Muscle of arm (tissue), 14 donors: ENCODE data around the gene PEX13. TPM values are rescaled to one million over a fixed set of nuclear protein-coding genes. Genes with fewer than 3 reads are reported as not detected.
"Not testable (repeated sequence)": the region's sequence is repeated elsewhere in the genome, so short reads cannot be mapped to it uniquely, and the experiment has no call there.

Experiments
- DNase-seq: peaks from one replicate; pipeline ENCODE4 v3.0.0-alpha.2; 2013
- long read RNA-seq, 11 donors: transcript quantifications; one replicate each; lab custom pipeline, GENCODE V29; 2026
- polyA plus RNA-seq, 12 donors: library from polyadenylated mRNA; unstranded; fragments of 120-200 nt; gene quantifications; one replicate each; pipeline ENCODE4 v1.2.1, GENCODE V29; 2013; ENCODE audit not compliant: insufficient read length in 12 of 12

Gene PEX13, protein sequence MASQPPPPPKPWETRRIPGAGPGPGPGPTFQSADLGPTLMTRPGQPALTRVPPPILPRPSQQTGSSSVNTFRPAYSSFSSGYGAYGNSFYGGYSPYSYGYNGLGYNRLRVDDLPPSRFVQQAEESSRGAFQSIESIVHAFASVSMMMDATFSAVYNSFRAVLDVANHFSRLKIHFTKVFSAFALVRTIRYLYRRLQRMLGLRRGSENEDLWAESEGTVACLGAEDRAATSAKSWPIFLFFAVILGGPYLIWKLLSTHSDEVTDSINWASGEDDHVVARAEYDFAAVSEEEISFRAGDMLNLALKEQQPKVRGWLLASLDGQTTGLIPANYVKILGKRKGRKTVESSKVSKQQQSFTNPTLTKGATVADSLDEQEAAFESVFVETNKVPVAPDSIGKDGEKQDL
- polyA plus RNA-seq, result 10 to 100 TPM in 11 of 12 donors, not detected in 1; 17.6 to 30.2 (median 24.4) TPM
- long read RNA-seq, donor 1, full-length matches to known transcripts, result 5 of 10 reads
- long read RNA-seq, donor 1, partial matches to known transcripts, result 5 of 10 reads
- long read RNA-seq, donor 1, other reads (novel, unspliced or antisense), result 0 of 10 reads
- long read RNA-seq, donor 2, full-length matches to known transcripts, result 8 of 8 reads
- long read RNA-seq, donor 2, partial matches to known transcripts, result 0 of 8 reads
- long read RNA-seq, donor 2, other reads (novel, unspliced or antisense), result 0 of 8 reads
- long read RNA-seq, donor 3, full-length matches to known transcripts, result 1 of 1 reads
- long read RNA-seq, donor 3, partial matches to known transcripts, result 0 of 1 reads
- long read RNA-seq, donor 3, other reads (novel, unspliced or antisense), result 0 of 1 reads
- long read RNA-seq, donor 4, result 0 reads
- long read RNA-seq, donor 5, full-length matches to known transcripts, result 6 of 6 reads
- long read RNA-seq, donor 5, partial matches to known transcripts, result 0 of 6 reads
- long read RNA-seq, donor 5, other reads (novel, unspliced or antisense), result 0 of 6 reads
- long read RNA-seq, donor 6, full-length matches to known transcripts, result 2 of 7 reads
- long read RNA-seq, donor 6, partial matches to known transcripts, result 5 of 7 reads
- long read RNA-seq, donor 6, other reads (novel, unspliced or antisense), result 0 of 7 reads
- long read RNA-seq, donor 7, full-length matches to known transcripts, result 1 of 1 reads
- long read RNA-seq, donor 7, partial matches to known transcripts, result 0 of 1 reads
- long read RNA-seq, donor 7, other reads (novel, unspliced or antisense), result 0 of 1 reads
- long read RNA-seq, donor 8, full-length matches to known transcripts, result 12 of 12 reads
- long read RNA-seq, donor 8, partial matches to known transcripts, result 0 of 12 reads
- long read RNA-seq, donor 8, other reads (novel, unspliced or antisense), result 0 of 12 reads
- long read RNA-seq, donor 9, full-length matches to known transcripts, result 2 of 2 reads
- long read RNA-seq, donor 9, partial matches to known transcripts, result 0 of 2 reads
- long read RNA-seq, donor 9, other reads (novel, unspliced or antisense), result 0 of 2 reads
- long read RNA-seq, donor 10, full-length matches to known transcripts, result 8 of 8 reads
- long read RNA-seq, donor 10, partial matches to known transcripts, result 0 of 8 reads
- long read RNA-seq, donor 10, other reads (novel, unspliced or antisense), result 0 of 8 reads
- long read RNA-seq, donor 11, full-length matches to known transcripts, result 4 of 4 reads
- long read RNA-seq, donor 11, partial matches to known transcripts, result 0 of 4 reads
- long read RNA-seq, donor 11, other reads (novel, unspliced or antisense), result 0 of 4 reads

DNA sequence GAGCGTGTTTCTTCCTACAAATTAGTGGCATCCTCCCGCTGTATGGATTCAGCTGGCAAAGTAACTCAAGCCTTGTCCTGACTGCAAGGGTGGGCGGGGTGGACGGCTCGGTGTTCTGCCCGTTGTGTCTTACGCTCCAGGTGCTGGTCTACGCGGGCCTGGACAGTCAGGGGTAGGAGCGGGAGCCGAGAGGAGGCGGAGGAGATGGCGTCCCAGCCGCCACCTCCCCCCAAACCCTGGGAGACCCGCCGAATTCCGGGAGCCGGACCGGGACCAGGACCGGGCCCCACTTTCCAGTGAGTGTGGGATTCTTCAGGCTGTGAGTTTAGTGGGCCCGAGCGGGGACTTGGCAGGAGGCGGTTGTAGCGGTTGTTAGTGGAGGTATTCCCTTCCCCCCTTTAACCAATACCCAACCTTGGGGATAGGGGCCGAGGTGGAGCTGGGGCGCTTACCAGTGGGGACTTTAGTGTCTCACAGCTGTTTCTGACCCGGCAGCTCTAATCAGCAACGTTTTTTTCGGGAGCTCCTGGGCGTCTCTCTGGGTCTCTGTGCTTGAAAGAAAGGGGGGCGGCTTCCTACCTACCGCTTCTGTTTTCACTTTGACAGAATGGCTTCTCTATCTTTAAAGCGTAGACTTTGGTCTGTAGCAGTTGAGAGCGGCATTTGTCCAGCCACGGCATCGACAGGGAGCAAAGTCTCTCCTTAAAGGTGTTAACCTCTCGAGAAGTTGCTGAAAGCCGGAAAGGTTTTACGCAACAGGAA lies at the start of gene PEX13, which contains the start of gene PUS10:
Gene PEX13, plus strand, starts transcription at position 165 of the 762 bp plus-strand sequence. Its CDS starts 40 bp downstream, at position 205.
Gene PUS10, minus strand, starts transcription at position 700 of the 762 bp plus-strand sequence. CDS start 6,365 bp downstream, outside the sequence.
- peak; percentile 43 for DNase-seq

DNA sequence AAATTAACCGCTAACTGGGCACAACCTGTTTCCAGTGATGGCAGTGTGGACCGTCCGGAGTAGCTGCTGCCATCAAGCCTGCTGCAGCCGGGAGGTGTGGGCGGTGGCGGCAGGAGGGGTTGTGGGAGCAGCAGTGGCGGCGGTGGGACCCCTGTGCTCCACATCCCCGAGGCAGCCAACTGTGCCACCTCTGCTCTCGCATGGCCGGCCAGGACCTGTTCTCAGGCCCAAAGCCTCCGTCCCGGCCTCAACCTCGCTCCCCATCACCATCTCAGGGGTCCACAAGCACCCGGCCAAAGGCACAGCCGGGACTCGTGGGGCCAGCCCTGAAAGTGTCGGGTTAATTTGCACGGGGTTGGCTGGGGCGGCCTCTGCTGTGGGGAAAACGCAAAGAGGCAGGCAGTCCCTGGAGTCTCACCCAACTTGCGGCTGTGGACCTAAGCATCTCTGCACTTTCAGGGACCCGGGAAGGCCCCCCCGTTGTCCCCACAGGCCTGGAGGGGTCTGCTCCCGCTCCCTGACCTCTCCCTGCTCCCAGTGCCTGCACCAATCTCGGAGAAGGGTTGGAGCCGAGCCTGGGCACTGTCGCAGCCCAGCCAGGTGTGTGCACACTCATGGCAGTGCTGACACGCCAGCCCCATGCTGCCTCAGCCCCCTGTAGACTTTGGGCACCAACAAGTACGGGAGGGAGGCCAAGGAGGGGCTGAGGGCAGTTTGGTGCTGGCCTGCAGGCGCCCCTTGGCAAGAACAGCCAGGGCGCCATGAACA lies 44.4 kb upstream of the PEX13 start:
- DNase-seq, result no peak

DNA sequence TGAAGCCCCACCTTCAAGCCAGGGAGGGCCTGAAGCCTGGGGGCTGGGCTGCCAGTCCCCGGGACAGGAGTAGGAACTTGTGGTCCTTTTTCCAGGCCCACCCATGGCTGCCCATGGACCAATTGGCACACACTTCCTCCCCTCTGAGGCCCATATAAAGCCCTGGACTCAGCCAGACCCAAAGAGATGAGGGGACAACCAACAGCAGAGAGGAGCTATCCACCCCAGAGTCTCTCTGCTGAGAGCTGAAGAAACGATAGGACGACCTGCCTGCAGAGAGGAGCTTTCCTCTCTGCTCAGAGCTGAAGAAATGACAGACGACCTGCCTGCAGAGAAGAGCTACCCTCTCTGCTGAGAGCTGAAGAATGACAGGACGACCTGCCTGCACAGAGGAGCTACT lies 43.8 kb upstream of the PEX13 start:
- no peak for DNase-seq

DNA sequence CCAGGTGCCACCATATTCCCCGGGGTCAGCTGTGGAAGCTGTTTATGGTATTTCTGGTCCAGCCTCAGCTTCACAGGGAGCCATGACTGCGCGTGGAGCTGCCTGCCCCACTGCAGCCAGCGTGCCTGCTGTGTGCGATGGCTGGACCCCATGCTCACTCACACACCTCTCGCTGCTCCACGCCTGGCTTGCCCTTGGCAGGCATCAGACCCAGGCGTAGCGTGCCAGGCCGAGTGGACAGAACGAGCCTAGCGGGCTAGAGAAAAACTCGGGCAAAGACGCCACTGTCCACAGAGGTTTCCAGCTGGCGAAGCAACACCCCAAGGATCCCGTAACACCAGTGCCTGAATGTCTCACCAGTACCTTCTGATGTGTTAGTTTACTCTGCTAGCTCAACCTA lies 42.9 kb upstream of the PEX13 start:
- no peak for DNase-seq

DNA sequence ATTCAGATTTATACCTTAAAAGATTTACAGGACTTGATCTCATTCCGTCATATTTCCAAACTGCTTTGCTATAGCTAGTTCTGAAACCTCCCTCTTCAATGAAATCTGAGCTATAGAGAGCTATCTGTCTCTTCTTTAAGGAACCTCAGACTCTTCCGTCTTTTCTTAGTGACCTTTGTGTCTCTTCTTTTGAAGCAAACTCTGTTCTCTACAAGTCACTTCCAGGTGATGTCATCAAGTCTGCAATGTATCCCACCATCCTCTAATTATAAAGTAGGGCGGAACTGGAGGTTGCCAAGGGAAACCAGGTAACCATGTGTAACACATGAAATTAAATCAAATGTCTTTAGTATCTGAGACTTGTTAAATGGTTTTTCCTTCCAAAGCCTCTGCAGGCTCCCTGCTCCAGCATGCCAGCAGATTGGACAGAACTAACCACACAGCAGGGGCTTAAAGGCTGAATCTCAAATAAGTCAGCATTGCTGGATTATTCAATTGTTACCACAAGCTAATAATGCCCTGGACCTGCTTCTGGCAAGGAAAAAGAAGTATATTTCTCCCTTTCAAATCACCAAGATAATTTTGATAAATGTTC lies 41.2 kb upstream of the PEX13 start:
- no peak for DNase-seq

DNA sequence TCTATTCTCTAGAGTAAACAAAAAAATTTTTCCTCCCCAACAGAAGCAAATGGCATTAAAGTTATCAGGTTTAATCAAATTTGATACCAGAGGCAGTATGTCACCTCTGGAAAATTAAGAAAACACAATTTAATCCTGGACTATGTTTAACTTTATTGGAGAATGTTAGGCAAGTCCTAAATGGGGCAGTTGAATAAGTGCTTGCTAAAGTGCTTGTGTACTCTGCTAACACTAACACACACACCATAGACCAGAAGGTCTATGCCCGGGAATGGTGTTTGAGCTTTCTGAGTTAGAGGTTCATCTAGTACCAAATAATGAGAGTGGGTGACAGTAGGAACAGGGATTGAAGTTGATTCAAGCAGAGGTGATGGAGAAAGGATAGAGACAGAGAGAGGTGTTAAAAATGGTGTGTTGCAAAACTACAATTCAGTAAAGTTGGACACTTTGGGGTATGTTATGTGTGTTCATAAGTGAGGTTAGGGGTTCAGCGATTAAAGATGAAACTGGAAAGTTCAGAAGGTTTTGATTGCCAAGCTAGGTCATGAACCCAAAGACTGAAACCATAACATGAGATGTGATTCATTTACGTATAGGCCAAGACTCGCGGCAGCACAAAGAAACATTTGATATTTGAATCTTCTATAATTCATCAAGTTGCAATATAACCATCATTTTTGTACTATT lies 40.5 kb upstream of the PEX13 start:
- DNase-seq, result no peak

DNA sequence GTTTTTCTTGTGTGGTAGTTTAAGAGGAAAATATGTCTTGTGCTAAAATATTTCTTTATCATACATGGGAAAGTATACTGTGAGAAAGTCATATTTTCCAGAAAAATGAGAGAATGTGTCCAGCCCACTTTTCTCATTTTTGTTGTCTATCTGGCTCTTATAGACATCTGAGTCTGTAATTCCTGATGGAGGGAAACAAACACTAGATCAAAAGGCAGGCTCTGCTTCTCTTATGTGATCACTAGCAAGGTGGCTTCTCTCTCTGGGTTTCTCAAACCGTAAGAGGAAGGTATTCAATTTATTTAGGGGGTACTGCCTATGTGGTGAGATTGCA lies 40.0 kb upstream of the PEX13 start:
- no peak for DNase-seq

DNA sequence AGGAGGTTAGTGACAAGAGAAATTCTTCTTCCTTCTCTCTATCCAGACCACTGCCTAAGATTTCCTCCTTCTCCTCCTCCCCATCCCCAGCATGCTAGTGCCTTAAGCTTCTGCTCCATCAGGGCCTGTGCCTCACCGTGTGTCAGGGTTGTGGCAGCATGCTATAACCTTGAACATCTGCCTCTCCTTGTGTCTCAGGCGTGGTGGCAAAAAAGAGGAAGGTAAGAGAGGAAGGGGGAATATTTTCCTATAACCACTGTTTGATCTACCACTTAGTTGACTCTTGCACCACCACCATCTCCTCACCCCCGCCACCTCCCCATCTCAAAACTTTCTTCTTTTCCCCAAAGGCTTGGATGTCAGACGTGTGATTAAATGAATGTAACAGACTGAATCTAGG lies 38.3 kb upstream of the PEX13 start:
- DNase-seq, result no peak

DNA sequence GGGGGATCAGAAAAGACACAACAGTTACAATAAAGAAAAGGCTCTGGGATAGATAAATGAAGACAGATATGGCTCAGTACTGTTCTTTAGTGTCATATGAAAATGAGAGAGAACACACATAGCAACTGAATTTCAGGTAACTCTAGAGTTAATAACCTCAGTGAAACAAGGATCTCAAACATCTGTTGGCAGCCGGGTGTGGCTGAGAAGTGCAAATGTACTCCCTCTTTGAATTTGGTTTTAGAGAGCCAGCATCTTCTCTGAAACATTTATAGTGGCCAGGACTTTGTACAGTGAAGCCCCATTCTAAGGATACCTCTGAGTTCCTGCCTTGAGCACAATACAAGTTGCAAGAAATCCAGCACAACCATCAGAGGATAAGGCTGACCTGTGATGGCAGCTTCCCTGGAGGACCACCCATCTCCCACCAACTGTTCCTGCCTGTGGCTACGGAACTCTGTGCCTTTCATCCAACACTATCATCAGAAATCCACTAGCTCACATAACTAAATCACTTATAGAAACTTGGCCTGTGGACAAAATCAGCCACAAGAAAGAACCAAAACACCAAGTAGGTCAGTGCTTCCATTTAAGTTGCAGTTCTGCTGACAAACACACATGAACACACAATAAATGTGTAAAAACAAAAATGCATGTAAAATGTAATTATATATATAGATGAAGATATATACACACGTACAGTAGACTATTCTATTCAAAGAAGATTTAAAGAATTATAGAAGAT lies 37.3 kb upstream of the PEX13 start:
- no peak for DNase-seq

DNA sequence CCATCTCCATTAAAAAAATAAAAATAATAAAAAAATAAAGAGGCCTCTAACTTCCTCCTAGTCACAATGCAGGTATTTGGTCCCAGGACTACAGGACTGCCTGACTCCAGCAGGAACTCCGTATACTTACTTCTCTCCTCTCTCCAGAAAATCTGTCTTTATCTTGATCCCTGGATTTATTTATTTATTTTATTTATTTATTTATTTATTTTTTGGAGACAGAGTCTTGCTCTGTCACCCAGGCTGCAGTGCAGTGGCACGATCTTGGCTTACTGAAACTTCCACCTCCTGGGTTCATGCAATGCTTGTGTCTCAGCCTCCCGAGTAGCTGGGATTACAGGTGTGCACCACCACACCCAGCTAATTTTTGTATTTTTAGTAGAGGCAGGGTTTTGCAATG lies 35.5 kb upstream of the PEX13 start:
- DNase-seq, result not testable (repeated sequence)

DNA sequence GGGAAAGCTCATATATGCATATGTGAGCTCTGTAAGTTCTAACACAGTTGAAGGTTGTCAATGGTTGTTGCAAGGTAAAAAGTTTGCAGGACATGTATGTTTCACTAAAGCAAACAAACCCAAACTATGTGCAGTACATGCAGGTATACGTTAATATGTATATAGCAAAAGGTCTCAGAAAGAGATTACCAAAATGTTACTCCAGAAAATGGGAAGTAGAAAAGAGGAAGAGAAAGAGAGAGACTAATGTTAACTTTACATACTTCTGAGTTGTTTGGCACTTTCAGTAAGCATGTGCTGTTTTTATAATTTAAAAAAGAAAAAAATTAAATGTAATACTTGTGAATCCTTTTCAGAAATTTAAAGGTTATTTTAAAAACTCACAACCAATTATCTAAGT lies 32.8 kb upstream of the PEX13 start:
- no peak for DNase-seq

DNA sequence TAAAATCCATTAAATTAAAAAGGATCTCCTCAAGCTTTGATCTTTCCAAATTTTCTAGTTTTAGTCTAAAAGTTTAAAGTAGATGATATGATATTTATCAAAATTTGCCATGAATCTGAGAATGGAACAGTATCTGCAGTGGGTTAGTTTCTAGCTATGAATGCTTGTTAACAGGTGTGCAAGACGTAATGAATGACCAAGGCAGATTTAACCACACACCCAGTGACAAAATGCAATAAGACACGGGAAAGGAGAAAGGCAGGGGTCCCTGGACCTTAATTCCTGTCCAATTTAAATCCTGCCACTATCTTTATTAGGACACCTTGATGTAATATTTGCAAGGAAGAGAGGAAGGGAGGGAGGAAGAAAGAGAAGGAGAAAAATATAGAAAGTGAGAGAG lies 30.5 kb upstream of the PEX13 start:
- no peak for DNase-seq

DNA sequence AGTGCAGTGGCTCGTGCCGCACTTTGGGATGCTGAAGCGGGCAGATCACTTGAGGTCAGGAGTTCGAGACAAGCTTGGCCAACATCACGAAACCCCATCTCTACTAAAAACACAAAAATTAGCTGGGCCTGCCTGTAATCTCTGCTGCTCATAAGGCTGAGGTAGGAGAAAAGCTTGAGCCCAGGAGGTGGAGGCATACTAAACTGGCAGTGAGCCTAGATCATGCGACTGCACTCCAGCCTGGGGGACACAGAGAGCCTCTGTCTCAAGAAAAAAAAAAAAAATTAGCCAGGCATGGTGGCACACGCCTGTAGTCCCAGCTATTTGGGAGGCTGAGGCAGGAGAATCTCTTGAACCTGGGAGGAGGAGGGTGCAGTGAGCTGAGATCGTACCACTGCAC lies 29.9 kb upstream of the PEX13 start:
- DNase-seq, result not testable (repeated sequence)

DNA sequence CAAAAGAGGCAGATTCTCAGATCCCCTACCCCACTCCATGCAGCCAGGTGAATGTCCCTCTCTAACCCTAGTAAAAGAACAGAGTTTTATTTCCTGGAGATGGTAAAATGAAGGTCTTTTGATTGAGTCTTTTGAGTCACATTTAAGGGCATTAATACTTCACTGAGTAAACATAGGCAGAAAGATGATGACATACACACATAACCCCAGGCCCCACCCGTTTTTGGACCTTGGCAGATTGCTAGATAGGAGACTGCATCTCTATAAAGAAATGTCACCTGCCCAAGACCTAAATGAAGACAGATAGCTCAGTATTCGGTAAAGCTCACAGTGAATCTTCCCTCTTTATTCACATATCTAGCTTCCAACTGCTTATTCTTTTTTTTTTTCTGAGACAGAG lies 28.3 kb upstream of the PEX13 start:
- DNase-seq, result no peak

DNA sequence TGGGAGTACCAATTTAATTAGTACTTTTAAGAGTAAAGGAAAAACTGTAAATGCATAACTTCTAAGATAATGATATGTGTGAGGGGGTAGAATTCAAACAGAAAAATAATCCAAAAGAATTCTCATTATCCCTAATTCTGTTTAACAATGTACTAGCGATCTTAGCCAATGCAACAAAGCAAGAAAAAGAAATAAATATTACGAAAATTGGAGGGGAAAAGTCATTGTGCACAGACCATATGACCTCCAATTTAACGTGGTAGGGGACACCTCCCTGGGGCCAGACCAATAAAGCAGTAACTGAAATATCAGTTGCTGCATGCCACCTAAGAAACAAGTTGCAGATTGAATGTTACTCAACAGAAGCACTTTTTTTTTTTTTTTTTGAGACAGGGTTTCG lies 25.9 kb upstream of the PEX13 start:
- no peak for DNase-seq

DNA sequence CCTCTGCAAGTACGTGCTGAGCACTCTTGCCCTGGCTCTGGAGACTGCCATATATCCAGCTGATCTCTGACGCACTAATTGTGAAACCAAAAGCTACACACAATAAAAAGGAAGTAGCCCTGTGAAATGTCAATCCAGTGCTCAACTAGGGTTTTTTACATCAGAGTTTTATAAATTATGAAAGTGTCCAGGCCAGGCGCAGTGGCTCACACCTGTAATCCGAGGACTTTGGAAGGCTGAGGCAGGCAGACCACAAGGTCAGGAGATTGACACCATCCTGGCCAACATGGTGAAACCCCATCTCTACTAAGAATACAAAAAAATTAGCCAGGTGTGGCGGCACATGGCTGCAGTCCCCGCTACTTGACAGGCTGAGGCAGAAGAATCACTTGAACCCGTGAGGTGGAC lies 24.5 kb upstream of the PEX13 start:
- no peak for DNase-seq

DNA sequence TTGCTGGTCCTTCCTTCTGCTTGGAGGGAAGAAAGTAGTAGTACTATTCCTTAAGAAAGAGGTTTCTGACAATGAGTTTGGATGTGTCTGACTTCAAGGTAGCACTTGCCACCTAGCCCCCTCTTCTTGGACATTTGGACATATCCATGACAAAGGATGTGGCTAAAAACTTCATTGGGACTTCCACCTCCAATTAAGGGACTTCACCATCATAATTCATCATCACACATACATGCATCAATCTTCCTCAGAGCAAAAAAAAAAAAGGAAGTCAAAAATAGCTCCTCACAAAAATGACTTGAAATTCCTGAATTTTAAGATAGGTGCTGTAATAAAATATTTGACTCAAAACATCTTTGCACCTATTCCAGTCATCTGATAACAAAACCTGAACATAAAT lies 23.4 kb upstream of the PEX13 start:
- no peak for DNase-seq
